Ovary (tissue), 9 donors: ENCODE data around the gene LDOC1. TPM values are rescaled to one million over a fixed set of nuclear protein-coding genes. Genes with fewer than 3 reads are reported as not detected.
"Not testable (repeated sequence)": the region's sequence is repeated elsewhere in the genome, so short reads cannot be mapped to it uniquely, and the experiment has no call there.

Source experiments
- DNase-seq, 5 donors: peaks; one replicate each; pipeline ENCODE4 v3.0.0-alpha.2; 2019 to 2020
- H3K27ac ChIP-seq, 2 donors: fragments of 200-600 bp; one replicate each; pipeline versions ENCODE4 v1.5.1 to v1.8.0; 2019 to 2022
- H3K27me3 ChIP-seq: fragments of 200-600 bp; one replicate; pipeline ENCODE4 v1.8.0; 2022
- H3K36me3 ChIP-seq: fragments of 200-600 bp; sonication (generic); one replicate; pipeline ENCODE4 v1.5.1; 2019
- H3K4me1 ChIP-seq: one replicate; pipeline ENCODE4 v1.8.1; 2013; ENCODE audit warnings: mild to moderate bottlenecking, moderate library complexity; ENCODE audit not compliant: insufficient read depth
- H3K4me3 ChIP-seq: fragments of 200-600 bp; sonication (generic); one replicate; pipeline ENCODE4 v1.5.1; 2017
- H3K9me3 ChIP-seq, 2 donors: fragments of 200-600 bp in 1 of 2; sonication (generic) in 1 of 2; one replicate each; pipeline versions ENCODE4 v1.5.1 to v1.8.1; 2013 to 2019; ENCODE audit warnings: mild to moderate bottlenecking in 1 of 2, moderate library complexity in 1 of 2
- CTCF ChIP-seq, 3 donors: fragments of 450-650 bp in 2 of 3; fragments of 200-600 bp in 1 of 3; IDR thresholded peaks; one replicate each; pipeline versions ENCODE4 v1.5.1 to v1.8.0; 2016 to 2022; ENCODE audit warnings: antibody characterized with exemption in 3 of 3, mild to moderate bottlenecking in 1 of 3
- EP300 ChIP-seq: sonication (generic); formaldehyde crosslinking; IDR thresholded peaks from one replicate; pipeline ENCODE4 v1.6.1; 2017; ENCODE audit warnings: antibody characterized with exemption
- POLR2A ChIP-seq: fragments of 450-650 bp; IDR thresholded peaks from one replicate; pipeline ENCODE4 v1.6.1; 2017; ENCODE audit warnings: antibody characterized with exemption, mild to moderate bottlenecking, moderate library complexity
- WGBS, 3 donors: extraction: QIAGEN DNeasy Blood & Tissue Kit in 1 of 3; methylation state at CpG; one replicate each; pipeline versions ENCODE4 v1.1.5 to v1.1.7; 2013 to 2017; 5-methylcytosine and 5-hydroxymethylcytosine counted together
- intact Hi-C, 4 donors: fragments of 100-400 bp; cut with DNase I; formaldehyde crosslinking; loops; one replicate each; pipeline versions ENCODE4 v1.11.0 to v1.15.1; 2022 to 2023
- polyA plus RNA-seq, 2 donors: library from polyadenylated mRNA; stranded (reverse); fragments of 200-250 nt in 1 of 2; fragments of 350-450 nt in 1 of 2; fragmentation: Illumina TruSeq in 1 of 2; extraction: RNeasy Lipid Tissue Mini Kit (QIAGEN cat#74804) in 1 of 2; gene quantifications; one replicate each; pipeline ENCODE4 v1.2.3, GENCODE V29; 2013 to 2014
- total RNA-seq, 7 donors: library from RNA; depleted of rRNA in 2 of 7; stranded (reverse); fragments of >200 nt in 2 of 7; fragmentation: NEBNext Ultra II Directional in 3 of 7; extraction: Animal tissue kit (Norgen Biotek cat#: 25700) in 3 of 7; gene quantifications; one replicate each; pipeline versions ENCODE4 v1.1.0 to v1.2.4, GENCODE V29; 2016 to 2023
- donor health status: DM: no; HTN: no; CAD: no; lungs with moderate emphysema.
- donor health status: DM: no; HTN: no; CAD: no.
- donor health status: Bipolar disorder and iron deficiency.
- donor health status: DM: yes; HTN: yes; CAD: no.
- donor health status: DM: no; HTN: no; CAD: no.
- donor health status: DM: yes; HTN: yes; CAD: no.

The LDOC1 gene
- total and polyA plus RNA-seq, 9 donors, result 7.5 to 77.2 (median 34.5) TPM

GRCh38 chrX:141201962-141202361 lies 25.0 kb upstream of the LDOC1 start:
- DNase-seq, result no peak
- 78 to 83% (median 82%) methylated on average over 3 of the region's 3 CpGs for WGBS, 3 donors
- Histone ChIP-seq H3K4me3 (no peak overlapping the region), H3K27ac (no peak overlapping the region), H3K36me3 (no peaks in the 10 kb centered on the region), H3K9me3 (no peaks in the 10 kb centered on the region), H3K27me3 (no peaks in the 10 kb centered on the region), H3K4me1 (no peaks in the 10 kb centered on the region)
- TF ChIP-seq CTCF (IDR thresholded peaks at IDR 0.05) (no peak), POLR2A (no peak), EP300 (no peak)
- intact Hi-C loops, result no loop called here

- H3K9me3 ChIP-seq, H3K36me3 ChIP-seq, H3K27ac ChIP-seq, H3K4me3 ChIP-seq, H3K4me1 ChIP-seq, intact Hi-C loops, H3K27me3 ChIP-seq, DNase-seq: not testable (repeated sequence)
- 88 to 94% (median 93%) methylated on average over 16 to 24 of the region's 24 CpGs for WGBS, 3 donors
Measured at GRCh38 chrX:141188573-141188972, 11.6 kb upstream of the LDOC1 start.

DNA sequence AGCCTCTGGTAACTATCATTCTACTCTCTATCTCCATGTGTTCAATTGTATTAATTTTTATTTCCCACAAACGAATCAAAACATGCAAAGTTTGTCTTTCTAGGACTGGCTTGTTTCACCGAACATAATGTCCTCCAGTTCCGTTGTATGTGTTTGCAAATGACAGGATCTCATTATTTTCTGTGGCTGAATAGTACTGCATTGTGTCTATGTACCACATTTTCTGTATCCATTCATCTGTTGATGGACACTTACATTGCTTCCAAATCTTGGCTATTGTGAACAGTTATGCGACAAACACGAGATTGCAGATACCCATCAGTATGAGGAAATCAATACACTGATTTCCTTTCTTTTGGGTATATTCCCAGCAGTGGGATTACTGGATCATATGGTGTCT lies 8.4 kb upstream of the LDOC1 start:
- Histone ChIP-seq H3K4me1 (no peaks in the 10 kb centered on the region), H3K4me3 (no peak overlapping the region), H3K27ac (no peak overlapping the region), H3K27me3 (no peaks in the 10 kb centered on the region), H3K36me3 (no peaks in the 10 kb centered on the region), H3K9me3 (no peaks in the 10 kb centered on the region)
- TF ChIP-seq CTCF (IDR thresholded peaks at IDR 0.05) (no peak), EP300 (no peak), POLR2A (no peak)
- no peak for DNase-seq
- WGBS, 3 donors, result 79 to 84% (median 81%) methylated on average over 5 of the region's 5 CpGs
- intact Hi-C loops, result no loop called here

DNA sequence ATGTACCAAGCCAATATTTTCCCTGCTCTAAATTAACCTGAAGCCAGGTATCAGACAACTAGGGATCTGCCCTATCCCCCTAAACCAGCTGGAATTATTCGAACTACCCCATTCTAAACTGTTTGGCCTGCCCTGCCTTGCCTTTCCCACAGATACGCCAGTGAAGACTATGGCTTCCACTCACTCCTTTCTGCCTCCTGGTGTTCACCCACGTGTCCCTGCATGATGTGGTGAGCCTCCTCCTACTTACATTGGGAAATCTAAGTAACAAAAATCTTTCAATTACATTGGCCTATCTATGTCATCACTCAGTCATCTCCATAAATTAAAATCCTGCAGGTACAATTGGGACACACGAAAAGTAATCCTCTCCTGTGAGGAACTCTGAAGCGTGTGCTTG lies 6.1 kb upstream of the LDOC1 start:
- Histone ChIP-seq H3K4me3 (no peak overlapping the region), H3K4me1 (no peaks in the 10 kb centered on the region), H3K9me3 (no peaks in the 10 kb centered on the region), H3K36me3 (no peaks in the 10 kb centered on the region), H3K27ac (no peak overlapping the region), H3K27me3 (no peaks in the 10 kb centered on the region)
- TF ChIP-seq CTCF (IDR thresholded peaks at IDR 0.05) (no peak), EP300 (no peak), POLR2A (no peak)
- no peak for DNase-seq
- intact Hi-C loops, result no loop called here
- 56 to 65% (median 57%) methylated on average over 5 of the region's 5 CpGs for WGBS, 3 donors

DNA sequence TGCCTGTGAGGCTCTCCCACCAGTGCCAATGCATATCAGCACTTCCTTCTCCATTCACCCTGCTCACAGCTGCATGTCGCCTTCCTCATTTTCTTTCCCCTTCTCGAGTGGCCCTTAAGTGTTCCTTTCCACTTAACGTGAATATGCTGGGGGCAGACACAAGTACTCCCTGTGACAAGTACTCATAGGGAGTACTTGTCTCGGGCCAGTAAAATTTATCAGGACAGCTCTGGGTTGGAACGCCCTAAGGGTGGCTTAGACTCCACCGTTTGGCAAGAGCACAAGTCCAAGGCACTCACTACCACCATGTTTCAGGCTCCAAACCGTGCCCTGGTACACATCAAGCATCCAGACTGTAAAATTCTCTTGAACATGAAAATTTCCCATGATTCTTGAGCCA lies 3.9 kb upstream of the LDOC1 start:
- no peaks in the 10 kb centered on the region for H3K9me3 ChIP-seq
- no peak for DNase-seq
- TF ChIP-seq CTCF (IDR thresholded peaks at IDR 0.05) (no peak), EP300 (no peak), POLR2A (no peak)
- H3K27me3 ChIP-seq, result no peaks in the 10 kb centered on the region
- intact Hi-C loops, result no loop called here
- H3K27ac ChIP-seq, result no peak overlapping the region
- no peaks in the 10 kb centered on the region for H3K4me1 ChIP-seq
- H3K4me3 ChIP-seq, result no peak overlapping the region
- no peaks in the 10 kb centered on the region for H3K36me3 ChIP-seq
- 64 to 73% (median 65%) methylated on average over 7 of the region's 7 CpGs for WGBS, 3 donors
